Thyroid gland (tissue), 4 donors: ENCODE data around the gene BAHCC1. TPM values are rescaled to one million over a fixed set of nuclear protein-coding genes. Genes with fewer than 3 reads are reported as not detected.

ENCODE experiments used
- DNase-seq, 2 donors: peaks; one replicate each; pipeline ENCODE4 v3.0.0-alpha.2; 2019
- H3K27ac ChIP-seq, 3 donors: fragments of 200-600 bp; sonication (generic); 1 replicate in 2 of 3; 2 replicates in 1 of 3; pipeline ENCODE4 v1.5.1; 2016 to 2019; ENCODE audit warnings: mild to moderate bottlenecking in 1 of 3, moderate library complexity in 1 of 3
- H3K27me3 ChIP-seq: fragments of 200-600 bp; sonication (generic); one replicate; pipeline ENCODE4 v1.5.1; 2019
- H3K36me3 ChIP-seq, 2 donors: fragments of 200-600 bp; sonication (generic); one replicate each; pipeline ENCODE4 v1.5.1; 2016 to 2019
- H3K4me1 ChIP-seq, 2 donors: fragments of 200-600 bp; sonication (generic); one replicate each; pipeline ENCODE4 v1.5.1; 2017 to 2019
- H3K4me3 ChIP-seq, 3 donors: fragments of 200-600 bp; sonication (generic); replicated peaks in 1 of 3; 1 replicate in 2 of 3; 2 replicates in 1 of 3; pipeline ENCODE4 v1.5.1; 2016; ENCODE audit warnings: mild to moderate bottlenecking in 1 of 3
- H3K9me3 ChIP-seq: fragments of 200-600 bp; sonication (generic); one replicate; pipeline ENCODE4 v1.5.1; 2017
- CTCF ChIP-seq, 6 experiments: fragments of 200-600 bp in 3 of 6; fragments of 450-650 bp in 3 of 6; sonication (generic) in 3 of 6; IDR thresholded peaks; one replicate each; pipeline ENCODE4 v1.5.1; 2016 to 2019; ENCODE audit warnings: antibody characterized with exemption in 6 of 6, mild to moderate bottlenecking in 2 of 6, inconsistent platforms in 1 of 6, moderate library complexity in 1 of 6
- POLR2A ChIP-seq, 2 donors: fragments of 450-650 bp; IDR thresholded peaks; one replicate each; pipeline ENCODE4 v1.6.1; 2017; ENCODE audit warnings: antibody characterized with exemption in 2 of 2, mild to moderate bottlenecking in 2 of 2, moderate library complexity in 1 of 2
- WGBS, 2 donors: methylation state at CpG; one replicate each; pipeline ENCODE4 v1.1.5; 2017; 5-methylcytosine and 5-hydroxymethylcytosine counted together
- intact Hi-C: fragments of 100-400 bp; cut with DNase I; formaldehyde crosslinking; loops from one replicate; pipeline ENCODE4 v1.15.1; 2023
- total RNA-seq, 4 donors: library from RNA; depleted of rRNA; stranded (reverse); fragments of >200 nt; gene quantifications; one replicate each; pipeline ENCODE4 v1.2.3, GENCODE V29; 2016

The BAHCC1 gene
- total RNA-seq, 4 donors from 2014 or later = 13.7 to 33.7 (median 23.9) TPM

DNA sequence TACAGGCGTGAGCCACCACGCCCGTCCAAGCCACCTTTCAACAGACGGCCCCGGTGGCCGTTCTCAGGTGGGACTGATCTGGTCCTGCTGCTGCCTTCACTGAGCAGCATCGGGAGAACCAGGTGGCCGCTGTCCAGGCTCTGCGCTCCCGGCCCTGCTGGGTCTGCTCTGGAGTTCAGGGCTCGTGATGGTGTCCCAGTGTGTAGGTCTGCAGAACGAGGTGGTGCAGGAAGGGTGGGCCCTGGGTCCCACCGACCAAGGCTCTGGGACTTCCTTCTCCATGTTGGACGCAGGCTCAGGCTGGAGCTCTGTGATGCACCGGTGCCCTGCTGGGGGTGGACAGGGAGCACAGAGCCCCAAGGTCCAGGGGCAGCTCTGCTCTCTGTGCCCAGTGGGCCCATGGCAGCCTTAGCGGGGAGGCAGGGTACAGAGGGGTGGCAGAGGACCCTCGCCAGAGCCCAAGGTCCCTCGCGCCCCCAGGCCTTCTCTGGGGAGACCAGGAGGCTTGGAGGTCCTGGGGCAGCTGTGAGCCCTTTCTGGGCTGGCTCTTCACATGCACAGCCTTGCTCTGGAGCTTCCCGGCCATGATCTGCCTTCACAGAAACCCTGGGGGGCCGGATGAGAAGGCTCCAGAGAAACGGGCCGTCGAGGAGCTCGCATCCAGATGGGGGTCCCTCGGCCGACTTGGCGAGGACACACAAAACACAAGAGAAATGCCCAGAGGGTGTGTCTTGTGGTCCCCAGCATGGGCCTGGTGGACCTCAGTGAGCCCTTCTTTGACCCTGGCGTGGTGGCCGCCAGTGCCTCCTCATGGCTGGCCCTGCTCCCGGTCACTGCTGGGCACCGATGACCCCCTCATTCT, 26.9 kb upstream of the BAHCC1 start:
- Histone ChIP-seq H3K4me3 (no peak overlapping the region), H3K36me3 (no peaks in the 10 kb centered on the region), H3K4me1 (peaks cover 17 to 31% of the 10 kb centered on the region in 2 donors), H3K9me3 (no peaks in the 10 kb centered on the region), H3K27ac (no peak overlapping the region), H3K27me3 (no peaks in the 10 kb centered on the region)
- no peak for DNase-seq
- intact Hi-C loops = no loop called here
- no peak for TF ChIP-seq POLR2A (IDR thresholded peaks at IDR 0.05)
- no peak for TF ChIP-seq CTCF (IDR thresholded peaks at IDR 0.05)
- 90 to 98% methylated on average over 19 to 29 of the region's 32 CpGs for WGBS, 2 donors

DNA sequence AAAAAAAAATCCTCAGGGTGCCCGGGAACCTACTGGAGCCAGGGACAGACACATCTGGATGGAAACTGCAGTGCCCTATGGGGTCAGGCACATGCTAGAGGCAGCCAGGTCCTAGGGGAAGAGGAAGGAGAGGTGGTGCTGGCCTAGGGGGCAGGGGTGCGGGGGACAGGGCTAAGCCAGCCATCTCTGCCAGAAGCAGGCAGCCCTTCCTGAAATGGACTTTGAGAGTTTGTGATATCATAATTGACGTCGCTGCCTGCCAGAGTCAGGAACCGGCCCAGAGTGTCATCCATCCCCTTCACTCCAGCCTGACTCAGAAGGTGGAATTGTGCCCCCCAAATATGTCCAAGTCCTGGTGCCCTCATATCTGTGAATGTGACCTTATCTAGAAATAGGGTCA, 25.0 kb upstream of the BAHCC1 start:
- DNase-seq = no peak
- Histone ChIP-seq H3K36me3 (no peaks in the 10 kb centered on the region), H3K27me3 (no peaks in the 10 kb centered on the region), H3K4me3 (no peak overlapping the region), H3K9me3 (no peaks in the 10 kb centered on the region), H3K4me1 (peaks cover 12 to 24% of the 10 kb centered on the region in 2 donors), H3K27ac (no peak overlapping the region)
- intact Hi-C loops = no loop called here
- WGBS, 2 donors = 77 to 97% methylated on average over 5 of the region's 5 CpGs
- TF ChIP-seq CTCF (IDR thresholded peaks at IDR 0.05) (no peak), POLR2A (IDR thresholded peaks at IDR 0.05) (no peak)

DNA sequence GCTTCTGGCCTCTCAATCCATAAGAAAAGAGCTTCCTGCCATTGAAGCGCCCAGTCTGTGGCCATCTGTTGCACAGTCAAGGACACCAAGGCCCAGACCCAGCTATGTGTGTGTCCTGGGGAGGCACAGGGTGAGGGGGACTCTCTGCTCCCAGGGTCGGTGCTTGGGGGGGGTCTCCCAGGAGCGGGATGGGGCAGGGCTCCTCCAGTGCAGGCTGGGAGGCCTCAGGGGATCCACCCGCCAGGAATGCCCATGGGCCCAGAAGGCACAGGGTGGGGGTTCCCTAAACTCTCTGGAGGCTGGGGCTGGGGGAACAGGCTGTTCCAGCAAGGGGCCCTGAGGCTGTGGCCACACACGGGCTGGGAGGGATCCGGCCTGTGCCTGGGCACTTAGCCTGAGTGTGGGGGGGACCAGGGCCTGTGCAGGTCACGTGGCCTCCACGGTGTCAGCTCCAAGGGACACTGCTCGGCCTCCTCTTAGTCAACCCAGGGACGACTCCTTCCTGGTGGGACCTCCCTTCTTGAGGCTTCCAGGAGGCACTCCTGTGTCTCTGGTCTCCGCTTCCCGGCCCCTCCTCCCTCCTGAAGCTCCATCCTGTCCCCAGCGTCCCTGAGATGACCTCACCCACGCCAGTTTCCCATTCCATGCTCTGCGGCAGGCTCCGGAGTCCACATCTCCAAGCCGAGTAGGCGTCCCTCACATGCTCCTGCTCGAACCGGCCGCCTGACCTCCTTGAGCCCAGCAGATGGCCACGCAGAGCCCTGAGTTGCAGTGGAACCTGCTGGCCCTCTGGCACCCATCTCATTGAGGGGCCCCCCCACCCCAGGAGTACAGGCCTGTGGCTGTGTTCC, 23.1 kb upstream of the BAHCC1 start:
- intact Hi-C loops = no loop called here
- no peaks in the 10 kb centered on the region for H3K9me3 ChIP-seq
- WGBS, 2 donors = 66 to 70% methylated on average over 19 of the region's 22 CpGs
- H3K4me3 ChIP-seq = no peak overlapping the region
- peak; percentile 34 to 43 for DNase-seq
- H3K27me3 ChIP-seq = no peaks in the 10 kb centered on the region
- peaks cover 0 to 14% of the 10 kb centered on the region in 2 donors for H3K4me1 ChIP-seq
- no peaks in the 10 kb centered on the region for H3K36me3 ChIP-seq
- TF ChIP-seq POLR2A (IDR thresholded peaks at IDR 0.05) = no peak
- TF ChIP-seq CTCF (IDR thresholded peaks at IDR 0.05) = peak in 2 of 6 experiments; percentile 14 to 22
- peak overlapping the region in 2 of 3 donors; percentile 43 for H3K27ac ChIP-seq

DNA sequence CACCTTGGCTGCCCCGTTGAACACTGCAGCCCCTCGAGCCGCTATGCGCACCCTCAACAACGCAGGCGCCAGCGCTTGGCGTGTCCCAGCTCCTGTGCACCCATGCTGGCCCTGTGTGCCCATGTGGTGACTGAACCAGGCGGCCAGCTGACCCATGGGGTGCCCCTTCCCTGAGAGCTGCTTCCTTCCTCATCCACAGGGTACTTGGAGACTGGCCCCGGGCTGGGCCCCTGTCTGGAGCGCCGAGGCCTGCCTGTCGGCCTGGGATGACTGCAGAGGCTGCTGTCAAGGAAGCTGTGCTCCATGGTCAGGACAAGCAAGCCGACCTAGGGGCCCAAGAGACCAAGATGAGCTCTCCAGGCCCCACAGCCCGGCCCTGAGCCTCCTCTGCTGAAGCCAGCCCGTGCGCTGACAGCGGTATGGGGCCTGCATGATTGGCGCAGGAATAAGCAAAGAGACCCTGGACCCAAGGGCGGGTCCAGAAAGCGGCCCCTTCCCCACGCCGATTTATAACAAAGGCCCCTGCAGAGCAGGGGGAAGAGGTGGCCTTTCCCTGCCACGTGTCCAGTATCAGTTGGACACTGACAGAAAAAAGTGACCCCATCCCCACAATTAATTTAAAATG, 21.6 kb upstream of the BAHCC1 start:
- no peaks in the 10 kb centered on the region for H3K36me3 ChIP-seq
- H3K4me3 ChIP-seq = no peak overlapping the region
- H3K27me3 ChIP-seq = no peaks in the 10 kb centered on the region
- H3K27ac ChIP-seq = no peak overlapping the region
- 87 to 91% methylated on average over 14 to 20 of the region's 24 CpGs for WGBS, 2 donors
- intact Hi-C loops = no loop called here
- no peak for DNase-seq
- peaks cover 0 to 14% of the 10 kb centered on the region in 2 donors for H3K4me1 ChIP-seq
- H3K9me3 ChIP-seq = no peaks in the 10 kb centered on the region
- TF ChIP-seq CTCF (IDR thresholded peaks at IDR 0.05) (no peak), POLR2A (IDR thresholded peaks at IDR 0.05) (no peak)
